SU-DHL-6 (cell line): ENCODE results near the gene OSBP2.

Experiments
- H2AFZ ChIP-seq: fragments of 200-600 bp; sonication (generic); 2 replicates; pipeline ENCODE4 v1.6.1; 2014; ENCODE audit warnings: low read depth, mild to moderate bottlenecking, moderate library complexity, mixed read lengths, antibody characterized with exemption, low read length; ENCODE audit not compliant: severe bottlenecking
- H3F3A ChIP-seq: fragments of 200-600 bp; shearing (Covaris generic); 2 replicates; pipeline ENCODE4 v1.6.0; 2016; ENCODE audit warnings: antibody characterized with exemption, mild to moderate bottlenecking; ENCODE audit not compliant: insufficient read depth
- H3K27ac ChIP-seq: fragments of 200-600 bp; sonication (generic); 2 replicates; pipeline ENCODE4 v1.5.1; 2016; ENCODE audit warnings: low read depth, mild to moderate bottlenecking, low read length, moderate library complexity, mixed read lengths
- H3K27me3 ChIP-seq: fragments of 200-600 bp; sonication (generic), shearing (Covaris generic); 2 replicates; pipeline ENCODE4 v1.6.0; 2014; ENCODE audit warnings: mild to moderate bottlenecking, low read length
- H3K36me3 ChIP-seq: fragments of 200-600 bp; sonication (generic); 2 replicates; pipeline ENCODE4 v1.6.1; 2014; ENCODE audit warnings: mild to moderate bottlenecking, low read length, mixed read lengths
- H3K4me2 ChIP-seq: fragments of 300-600, 200-600 bp; shearing (Covaris generic), sonication (generic); 2 replicates; pipeline ENCODE4 v1.6.0; 2014; ENCODE audit warnings: low read length, low read depth, mild to moderate bottlenecking; ENCODE audit not compliant: poor library complexity, severe bottlenecking
- H3K4me3 ChIP-seq: fragments of 200-600 bp; sonication (generic); 2 replicates; pipeline ENCODE4 v1.5.1; 2014; ENCODE audit warnings: antibody characterized with exemption, low read length, mild to moderate bottlenecking, mixed read lengths; ENCODE audit not compliant: insufficient read depth, poor library complexity, severe bottlenecking
- H3K79me2 ChIP-seq: fragments of 200-600 bp; sonication (generic); 2 replicates; pipeline ENCODE4 v1.6.1; 2014; ENCODE audit warnings: mild to moderate bottlenecking, low read length, moderate library complexity; ENCODE audit not compliant: insufficient read depth
- H3K9ac ChIP-seq: fragments of 200-600 bp; sonication (generic); 2 replicates; pipeline ENCODE4 v1.7.0; 2014; ENCODE audit warnings: mild to moderate bottlenecking, low read length
- H3K9me2 ChIP-seq: fragments of 200-600 bp; sonication (generic); replicated peaks from 2 replicates; pipeline ENCODE4 v1.6.1; 2014; ENCODE audit warnings: low read length; ENCODE audit not compliant: insufficient read depth
- H3K9me3 ChIP-seq: fragments of 200-600 bp; sonication (generic); 2 replicates; pipeline ENCODE4 v1.6.1; 2014; ENCODE audit warnings: low read length, mixed read lengths; ENCODE audit not compliant: insufficient read depth
- H4K20me1 ChIP-seq: fragments of 200-600 bp; sonication (generic); 2 replicates; pipeline ENCODE4 v1.6.1; 2014; ENCODE audit warnings: low read depth, mild to moderate bottlenecking, antibody characterized with exemption, low read length, moderate library complexity, mixed read lengths
- EZH2phosphoT487 ChIP-seq: fragments of 200-600 bp; sonication (generic), shearing (Covaris generic); conservative IDR thresholded peaks from 2 replicates; pipeline ENCODE4 v1.6.1; 2018; ENCODE audit warnings: mild to moderate bottlenecking, antibody characterized with exemption, low read length, moderate library complexity, mixed read lengths
- TF ChIP-seq, protein P1 (sequence below): fragments of 200-600 bp; sonication (generic); IDR thresholded peaks from one replicate; pipeline ENCODE4 v1.5.1; 2017; ENCODE audit warnings: antibody characterized with exemption, mild to moderate bottlenecking, low read length, moderate library complexity; ENCODE audit not compliant: insufficient read depth, poor library complexity, severe bottlenecking

OSBP2 gene

DNA sequence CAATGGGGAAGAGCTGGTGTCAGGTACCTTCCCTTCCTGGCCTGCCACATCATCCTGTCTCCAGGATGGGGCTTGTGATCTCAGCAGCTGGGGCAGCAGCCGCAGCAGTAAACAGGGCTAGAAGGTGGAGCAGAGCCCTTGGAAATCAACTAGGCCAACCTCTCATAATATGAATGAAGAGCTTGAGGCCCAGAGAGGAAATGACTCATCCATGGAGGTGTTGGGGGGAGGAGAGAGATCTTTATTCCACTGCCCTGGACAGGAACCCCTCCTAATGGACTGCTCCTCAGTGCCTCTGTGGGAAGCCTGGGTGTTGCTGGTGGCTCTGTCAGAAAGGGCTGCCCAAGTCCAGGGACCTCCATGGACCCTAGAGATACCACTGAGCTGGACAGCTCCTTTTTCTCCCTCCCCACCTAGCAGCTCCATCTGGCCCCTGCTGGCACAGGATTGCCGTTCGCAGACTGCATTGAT lies 111.8 kb downstream of the OSBP2 start:
- no peaks in the 10 kb centered on the region for H4K20me1 ChIP-seq
- no peak overlapping the region for H3K27ac ChIP-seq
- H3K9me2 ChIP-seq = no peaks in the 10 kb centered on the region
- no peaks in the 10 kb centered on the region for H3K36me3 ChIP-seq
- no peak overlapping the region for H3K4me2 ChIP-seq
- H3F3A ChIP-seq = no peaks in the 10 kb centered on the region
- no peak overlapping the region for H3K4me3 ChIP-seq
- H2AFZ ChIP-seq = no peak overlapping the region
- H3K27me3 ChIP-seq = no peaks in the 10 kb centered on the region
- no peaks in the 10 kb centered on the region for H3K79me2 ChIP-seq
- no peak overlapping the region for H3K9ac ChIP-seq
- no peaks in the 10 kb centered on the region for H3K9me3 ChIP-seq
- TF ChIP-seq, protein P1, sequence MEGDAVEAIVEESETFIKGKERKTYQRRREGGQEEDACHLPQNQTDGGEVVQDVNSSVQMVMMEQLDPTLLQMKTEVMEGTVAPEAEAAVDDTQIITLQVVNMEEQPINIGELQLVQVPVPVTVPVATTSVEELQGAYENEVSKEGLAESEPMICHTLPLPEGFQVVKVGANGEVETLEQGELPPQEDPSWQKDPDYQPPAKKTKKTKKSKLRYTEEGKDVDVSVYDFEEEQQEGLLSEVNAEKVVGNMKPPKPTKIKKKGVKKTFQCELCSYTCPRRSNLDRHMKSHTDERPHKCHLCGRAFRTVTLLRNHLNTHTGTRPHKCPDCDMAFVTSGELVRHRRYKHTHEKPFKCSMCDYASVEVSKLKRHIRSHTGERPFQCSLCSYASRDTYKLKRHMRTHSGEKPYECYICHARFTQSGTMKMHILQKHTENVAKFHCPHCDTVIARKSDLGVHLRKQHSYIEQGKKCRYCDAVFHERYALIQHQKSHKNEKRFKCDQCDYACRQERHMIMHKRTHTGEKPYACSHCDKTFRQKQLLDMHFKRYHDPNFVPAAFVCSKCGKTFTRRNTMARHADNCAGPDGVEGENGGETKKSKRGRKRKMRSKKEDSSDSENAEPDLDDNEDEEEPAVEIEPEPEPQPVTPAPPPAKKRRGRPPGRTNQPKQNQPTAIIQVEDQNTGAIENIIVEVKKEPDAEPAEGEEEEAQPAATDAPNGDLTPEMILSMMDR = no peak
- no peak for TF ChIP-seq EZH2phosphoT487

DNA sequence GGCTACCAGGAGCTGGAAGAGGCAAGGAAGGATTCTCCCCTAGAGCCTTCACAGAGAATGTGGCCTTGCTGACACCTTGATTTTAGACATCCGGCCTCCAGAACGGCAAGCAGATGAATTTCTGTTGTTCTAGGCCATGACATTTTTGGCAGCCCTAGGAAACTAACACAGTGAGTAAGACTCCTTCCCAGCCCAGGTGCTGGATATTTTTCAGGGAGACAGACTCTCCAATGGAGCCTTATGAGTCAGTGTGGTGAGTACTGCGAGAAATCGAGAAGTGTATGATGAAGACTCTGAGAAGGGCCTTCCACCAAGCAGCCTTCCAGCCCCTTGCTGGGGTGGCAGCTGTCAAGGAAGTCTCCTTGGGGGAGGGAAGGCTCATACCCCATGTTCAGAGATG lies 114.4 kb downstream of the OSBP2 start:
- H2AFZ ChIP-seq = no peak overlapping the region

DNA sequence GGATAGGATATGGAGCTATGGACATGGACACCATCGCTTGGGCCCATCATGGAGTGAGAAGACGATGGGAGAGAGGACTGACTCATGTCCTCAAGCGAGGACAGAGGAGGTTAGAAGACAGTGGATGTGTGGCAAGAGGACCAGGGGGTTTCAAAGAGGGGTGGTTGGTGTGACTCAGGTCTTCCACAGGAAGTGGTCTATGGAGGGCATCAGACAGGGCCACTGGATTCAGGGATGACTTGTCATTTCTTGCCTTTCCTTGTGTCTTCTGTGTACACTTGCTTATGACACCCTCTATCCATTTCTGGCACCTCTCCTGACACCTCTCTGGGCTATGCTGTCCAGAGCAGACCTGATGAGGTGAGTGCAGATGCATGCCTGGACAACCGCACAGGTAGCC lies 115.4 kb downstream of the OSBP2 start:
- Histone ChIP-seq H3K9me2 (no peaks in the 10 kb centered on the region), H3K79me2 (no peaks in the 10 kb centered on the region), H2AFZ (no peak overlapping the region), H3K27ac (no peak overlapping the region), H3K9ac (no peak overlapping the region), H3K4me3 (no peak overlapping the region), H4K20me1 (no peaks in the 10 kb centered on the region), H3K4me2 (no peak overlapping the region), H3K9me3 (no peaks in the 10 kb centered on the region), H3F3A (no peaks in the 10 kb centered on the region), H3K27me3 (no peaks in the 10 kb centered on the region), H3K36me3 (no peaks in the 10 kb centered on the region)
- TF ChIP-seq, protein P1 = no peak
- no peak for TF ChIP-seq EZH2phosphoT487

More for the DNA sequence above, 114.4 kb downstream of the OSBP2 start:
- no peaks in the 10 kb centered on the region for H3K9me2 ChIP-seq
- H3K9ac ChIP-seq = no peak overlapping the region
- H3K27ac ChIP-seq = no peak overlapping the region
- no peaks in the 10 kb centered on the region for H3K36me3 ChIP-seq
- H3F3A ChIP-seq = no peaks in the 10 kb centered on the region
- H3K27me3 ChIP-seq = no peaks in the 10 kb centered on the region
- no peak overlapping the region for H3K4me2 ChIP-seq
- H3K4me3 ChIP-seq = no peak overlapping the region
- H4K20me1 ChIP-seq = no peaks in the 10 kb centered on the region
- TF ChIP-seq, protein P1 = no peak
- TF ChIP-seq EZH2phosphoT487 = no peak
- H3K79me2 ChIP-seq = no peaks in the 10 kb centered on the region
- H3K9me3 ChIP-seq = no peaks in the 10 kb centered on the region
